Lung (tissue), 12 donors: ENCODE measurements around the gene MAML3. TPM values are rescaled to one million over a fixed set of nuclear protein-coding genes. Genes with fewer than 3 reads are reported as not detected.
A peak's percentile ranks its signal among the peaks of the same experiment; 100 is the strongest.

Experiments used
- ATAC-seq: fragments of 200-7000 bp; cut with Tn5 transposase; one replicate; pipeline ENCODE4 v1.9.1; 2020; ENCODE audit warnings: moderate number of reproducible peaks; ENCODE audit not compliant: insufficient read depth, low FRiP score
- DNase-seq, 3 donors: peaks; one replicate each; pipeline ENCODE4 v3.0.0-alpha.2; 2013 to 2017
- H3K27ac ChIP-seq, 2 donors: one replicate each; pipeline ENCODE4 v1.5.1; 2013; ENCODE audit warnings: mild to moderate bottlenecking in 2 of 2, moderate library complexity in 2 of 2, control low read depth in 1 of 2, inconsistent platforms in 1 of 2, low read depth in 1 of 2, low read length in 1 of 2
- H3K27me3 ChIP-seq, 3 donors: one replicate each; pipeline ENCODE4 v1.5.1; 2013; ENCODE audit warnings: low read length in 2 of 3; ENCODE audit not compliant: control insufficient read depth in 3 of 3, insufficient read depth in 3 of 3
- H3K36me3 ChIP-seq, 4 donors: one replicate each; pipeline ENCODE4 v1.5.1; 2013; ENCODE audit warnings: low read length in 4 of 4, mild to moderate bottlenecking in 1 of 4, moderate library complexity in 1 of 4; ENCODE audit not compliant: control insufficient read depth in 4 of 4, insufficient read depth in 4 of 4
- H3K4me1 ChIP-seq, 5 donors: one replicate each; pipeline ENCODE4 v1.5.1; 2013; ENCODE audit warnings: low read length in 5 of 5, mild to moderate bottlenecking in 2 of 5, moderate library complexity in 1 of 5; ENCODE audit not compliant: control insufficient read depth in 5 of 5, insufficient read depth in 5 of 5
- H3K4me3 ChIP-seq: one replicate; pipeline ENCODE4 v1.5.1; 2013; ENCODE audit warnings: mild to moderate bottlenecking, control low read depth, moderate library complexity
- H3K9ac ChIP-seq, 2 donors: one replicate each; pipeline ENCODE4 v1.5.1; 2013; ENCODE audit warnings: low read length in 2 of 2, control low read depth in 1 of 2; ENCODE audit not compliant: insufficient read depth in 1 of 2
- H3K9me3 ChIP-seq, 4 donors: one replicate each; pipeline ENCODE4 v1.5.1; 2013; ENCODE audit warnings: low read length in 3 of 4, mild to moderate bottlenecking in 1 of 4, moderate library complexity in 1 of 4; ENCODE audit not compliant: control insufficient read depth in 4 of 4, insufficient read depth in 3 of 4
- WGBS, 2 donors: extraction: QIAGEN DNeasy Blood & Tissue Kit; methylation state at CpG; one replicate each; pipeline ENCODE4 v1.1.7; 2013; 5-methylcytosine and 5-hydroxymethylcytosine counted together
- polyA plus RNA-seq, 2 donors: library from polyadenylated mRNA; stranded (reverse); fragments of 200-250 nt; gene quantifications; one replicate each; pipeline ENCODE4 v1.2.1, GENCODE V29; 2013
- total RNA-seq, 2 donors: library from RNA; depleted of rRNA in 1 of 2; stranded (reverse); fragments of >200 nt in 1 of 2; gene quantifications; one replicate each; pipeline ENCODE4 v1.2.1, GENCODE V29; 2014 to 2021
- TF ChIP-seq, protein P1 (sequence below): IDR thresholded peaks from 2 replicates; pipeline ENCODE4 v1.5.1; 2012; ENCODE audit warnings: mild to moderate bottlenecking; ENCODE audit errors: control extremely low read depth, extremely low read depth
- donor health status: control.
- donor health status: control.
- donor health status: Bipolar disorder and iron deficiency.
- donor health status: healthy.
- donor health status: DM: yes; HTN: yes; CAD: no.

MAML3 gene
- total and polyA plus RNA-seq, 4 donors = 3.0 to 16.4 (median 8.5) TPM

DNA sequence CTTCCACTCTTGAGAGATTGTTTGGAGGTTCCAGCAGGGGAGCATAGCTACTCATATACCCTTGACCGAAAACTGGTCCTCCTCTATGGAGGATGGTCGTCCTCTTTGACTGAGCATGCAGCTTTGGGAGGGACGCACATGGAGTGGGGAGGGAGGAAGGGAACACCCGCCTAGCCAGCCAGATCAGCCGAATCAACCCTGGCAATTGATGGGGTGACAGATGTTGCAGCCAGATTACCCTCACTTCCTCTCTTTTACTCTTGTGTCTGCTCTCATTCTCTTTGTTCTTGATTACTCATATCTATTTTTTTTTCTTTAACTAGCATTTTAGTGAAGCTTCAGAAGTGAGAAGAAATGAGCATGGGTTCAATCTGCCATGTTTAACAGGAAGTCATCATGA is 468.8 kb downstream of the MAML3 start:
- peaks cover 0 to 6% (median 0%) of the 10 kb centered on the region in 4 donors for H3K9me3 ChIP-seq
- 72 to 79% methylated on average over 5 of the region's 5 CpGs for WGBS, 2 donors
- no peak overlapping the region for H3K4me3 ChIP-seq
- peaks cover 8 to 18% (median 17%) of the 10 kb centered on the region in 5 donors for H3K4me1 ChIP-seq
- TF ChIP-seq, protein P1, sequence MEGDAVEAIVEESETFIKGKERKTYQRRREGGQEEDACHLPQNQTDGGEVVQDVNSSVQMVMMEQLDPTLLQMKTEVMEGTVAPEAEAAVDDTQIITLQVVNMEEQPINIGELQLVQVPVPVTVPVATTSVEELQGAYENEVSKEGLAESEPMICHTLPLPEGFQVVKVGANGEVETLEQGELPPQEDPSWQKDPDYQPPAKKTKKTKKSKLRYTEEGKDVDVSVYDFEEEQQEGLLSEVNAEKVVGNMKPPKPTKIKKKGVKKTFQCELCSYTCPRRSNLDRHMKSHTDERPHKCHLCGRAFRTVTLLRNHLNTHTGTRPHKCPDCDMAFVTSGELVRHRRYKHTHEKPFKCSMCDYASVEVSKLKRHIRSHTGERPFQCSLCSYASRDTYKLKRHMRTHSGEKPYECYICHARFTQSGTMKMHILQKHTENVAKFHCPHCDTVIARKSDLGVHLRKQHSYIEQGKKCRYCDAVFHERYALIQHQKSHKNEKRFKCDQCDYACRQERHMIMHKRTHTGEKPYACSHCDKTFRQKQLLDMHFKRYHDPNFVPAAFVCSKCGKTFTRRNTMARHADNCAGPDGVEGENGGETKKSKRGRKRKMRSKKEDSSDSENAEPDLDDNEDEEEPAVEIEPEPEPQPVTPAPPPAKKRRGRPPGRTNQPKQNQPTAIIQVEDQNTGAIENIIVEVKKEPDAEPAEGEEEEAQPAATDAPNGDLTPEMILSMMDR = no peak
- H3K36me3 ChIP-seq = peaks cover 2 to 12% (median 5%) of the 10 kb centered on the region in 4 donors
- no peak overlapping the region for H3K9ac ChIP-seq
- no peak overlapping the region for H3K27ac ChIP-seq
- ATAC-seq = no peak
- H3K27me3 ChIP-seq = no peaks in the 10 kb centered on the region
- no peak for DNase-seq

DNA sequence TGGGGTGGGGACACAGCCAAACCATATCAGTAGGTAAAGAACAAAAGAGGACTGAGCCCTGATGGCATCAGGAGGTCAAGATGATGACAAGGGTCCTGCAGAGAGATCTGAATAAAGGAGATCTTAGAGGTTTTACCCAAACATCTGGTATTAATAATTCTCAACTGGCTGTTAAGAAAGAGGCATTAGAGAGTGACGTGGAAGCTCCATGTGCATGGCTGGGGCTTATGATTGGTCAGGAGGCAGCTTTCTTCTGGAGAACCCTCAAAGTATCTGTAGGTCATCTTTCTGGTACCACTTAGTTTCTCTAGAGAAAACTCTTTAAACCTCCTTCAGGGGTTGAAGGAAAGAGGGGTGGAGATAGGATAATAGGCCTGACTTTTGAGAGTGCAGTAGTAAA is 469.6 kb downstream of the MAML3 start:
- Histone ChIP-seq H3K27ac (no peak overlapping the region), H3K9ac (no peak overlapping the region), H3K4me1 (peaks cover 8 to 18% (median 17%) of the 10 kb centered on the region in 5 donors), H3K9me3 (peaks cover 0 to 6% (median 0%) of the 10 kb centered on the region in 4 donors), H3K27me3 (no peaks in the 10 kb centered on the region), H3K4me3 (no peak overlapping the region), H3K36me3 (peaks cover under 1 to 14% (median 6%) of the 10 kb centered on the region in 4 donors)
- ATAC-seq (no peak), DNase-seq (no peak)
- WGBS, 2 donors = 95 to 98% methylated on average over 1 of the region's 1 CpG
- TF ChIP-seq, protein P1 = no peak

DNA sequence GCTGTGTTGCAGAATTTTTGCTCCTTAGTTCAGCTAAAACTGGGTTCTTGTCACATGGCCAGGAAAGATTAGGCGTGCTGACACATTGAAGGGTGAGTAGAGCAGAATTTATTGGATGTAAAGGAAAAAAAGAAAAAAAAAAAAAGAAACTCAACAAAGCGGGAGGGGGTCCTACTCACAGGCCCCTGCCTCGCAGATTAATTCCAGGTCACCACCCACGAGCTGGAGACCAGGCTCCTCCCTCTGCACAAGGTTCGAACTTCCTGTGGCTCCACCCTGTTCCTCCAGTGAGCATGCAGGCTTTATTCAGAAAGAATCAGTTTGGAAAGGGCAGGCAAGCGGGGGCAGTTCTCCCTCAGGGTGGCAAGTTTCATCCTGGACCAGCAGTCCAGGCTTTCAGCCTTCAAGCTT is 471.2 kb downstream of the MAML3 start:
- Histone ChIP-seq H3K36me3 (peaks cover 4 to 26% (median 15%) of the 10 kb centered on the region in 4 donors), H3K27me3 (no peaks in the 10 kb centered on the region), H3K27ac (no peak overlapping the region), H3K9ac (no peak overlapping the region), H3K4me3 (no peak overlapping the region), H3K9me3 (peaks cover 0 to 6% (median 0%) of the 10 kb centered on the region in 4 donors), H3K4me1 (peaks cover 8 to 18% (median 17%) of the 10 kb centered on the region in 5 donors)
- ATAC-seq = no peak
- DNase-seq = peak; percentile 58 to 94 (median 90)
- TF ChIP-seq, protein P1 = no peak
- WGBS, 2 donors = 50 to 55% methylated on average over 6 of the region's 6 CpGs

DNA sequence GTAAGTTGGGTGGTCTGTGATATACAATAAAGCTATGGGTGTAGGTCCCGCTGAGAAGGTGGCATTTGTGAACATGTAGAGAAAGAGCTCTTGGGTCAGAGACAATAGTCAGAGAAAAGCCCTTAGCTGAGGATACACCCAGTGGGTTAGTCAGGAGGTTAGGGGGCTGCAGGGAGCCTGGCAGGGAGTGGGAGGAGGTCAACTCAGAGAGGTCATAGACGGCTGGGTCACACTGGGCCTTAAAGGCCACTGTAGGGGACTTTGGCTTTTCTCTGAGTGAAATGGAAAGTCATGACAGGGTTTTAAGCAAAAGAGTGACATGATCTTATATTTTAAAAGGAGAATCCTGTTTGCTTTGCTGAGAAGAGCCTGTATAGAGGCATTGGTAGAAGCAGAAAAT is 471.7 kb downstream of the MAML3 start:
- 88 to 91% methylated on average over 2 of the region's 2 CpGs for WGBS, 2 donors
- no peak overlapping the region for H3K4me3 ChIP-seq
- no peak overlapping the region for H3K27ac ChIP-seq
- no peak for ATAC-seq
- H3K27me3 ChIP-seq = no peaks in the 10 kb centered on the region
- TF ChIP-seq, protein P1 = no peak
- peaks cover 0 to 6% (median 0%) of the 10 kb centered on the region in 4 donors for H3K9me3 ChIP-seq
- peaks cover 8 to 18% (median 14%) of the 10 kb centered on the region in 5 donors for H3K4me1 ChIP-seq
- H3K36me3 ChIP-seq = peaks cover 4 to 26% (median 15%) of the 10 kb centered on the region in 4 donors
- no peak overlapping the region for H3K9ac ChIP-seq
- no peak for DNase-seq
